Panc1 (cell line): ENCODE data around the gene CADM1. TPM values are rescaled to one million over a fixed set of nuclear protein-coding genes. Genes with fewer than 3 reads are reported as not detected.
A peak's percentile ranks its signal among the peaks of the same experiment; 100 is the strongest.

ENCODE experiments used
- ATAC-seq: fragments of 200-7000 bp; cut with Tn5 transposase; 2 replicates; pipeline ENCODE4 v1.9.1; 2020; ENCODE audit warnings: mild to moderate bottlenecking, moderate library complexity
- BruUV-seq: library from RNA; stranded (reverse); fragments of 400-500 nt; replicated peaks from 2 replicates; lab custom pipeline; 2021; lab: Mats Ljungman, UMichigan
- CTCF ChIA-PET: fragments of 300-600 bp; sonication (Branson Sonifier 250); formaldehyde crosslinking; loops from one replicate; lab custom pipeline; 2022; ENCODE audit warnings: antibody characterized with exemption; lab: Charles Lee
- POLR2A ChIA-PET: fragments of 300-600 bp; sonication (Branson Sonifier 250); formaldehyde crosslinking; loops from one replicate; lab custom pipeline; 2022; ENCODE audit warnings: antibody characterized with exemption; lab: Charles Lee
- DNase-seq: peaks from one replicate; pipeline ENCODE4 v3.0.0-alpha.2; 2010; ENCODE audit warnings: low read depth, low spot score
- H3K27ac ChIP-seq: 2 replicates; pipeline ENCODE4 v1.5.1; 2011; ENCODE audit warnings: mild to moderate bottlenecking, low read length, inconsistent platforms
- H3K27me3 ChIP-seq: fragments of 200-500 bp; sonication (Bioruptor generic); 2 replicates; pipeline ENCODE4 v1.6.0; 2014; ENCODE audit warnings: low read length, inconsistent platforms; ENCODE audit not compliant: control insufficient read depth, insufficient read depth
- H3K36me3 ChIP-seq: fragments of 200-500 bp; sonication (Bioruptor generic); 2 replicates; pipeline ENCODE4 v1.5.1; 2014; ENCODE audit warnings: inconsistent platforms, mild to moderate bottlenecking, low read length, moderate library complexity; ENCODE audit not compliant: control insufficient read depth, insufficient read depth
- H3K4me1 ChIP-seq: 2 replicates; pipeline ENCODE4 v1.5.1; 2011; ENCODE audit warnings: inconsistent platforms, mild to moderate bottlenecking, low read length, moderate library complexity; ENCODE audit not compliant: control insufficient read depth, insufficient read depth
- H3K4me3 ChIP-seq, 2 experiments: 2 replicates each; pipeline ENCODE4 v1.5.1; 2011 to 2012; ENCODE audit warnings: low read depth in 2 of 2, low read length in 2 of 2, mild to moderate bottlenecking in 2 of 2, inconsistent platforms in 1 of 2, moderate library complexity in 1 of 2
- H3K9me3 ChIP-seq: fragments of 200-500 bp; sonication (Bioruptor generic); 2 replicates; pipeline ENCODE4 v1.5.1; 2014; ENCODE audit warnings: low read depth, mild to moderate bottlenecking, inconsistent platforms, low read length, moderate library complexity; ENCODE audit not compliant: control insufficient read depth, insufficient read depth
- CTCF ChIP-seq: fragments of 450-650 bp; IDR thresholded peaks from 2 replicates; pipeline ENCODE4 v1.5.1; 2017; ENCODE audit warnings: mild to moderate bottlenecking
- POLR2AphosphoS5 ChIP-seq: IDR thresholded peaks from 2 replicates; pipeline ENCODE4 v1.6.1; 2012; ENCODE audit warnings: mild to moderate bottlenecking, low read depth, low read length, moderate library complexity
- REST ChIP-seq, 2 experiments: IDR thresholded peaks; 2 replicates each; pipeline ENCODE4 v1.6.1; 2011 to 2012; ENCODE audit warnings: low read depth in 2 of 2, control low read depth in 1 of 2, low read length in 1 of 2, mild to moderate bottlenecking in 1 of 2, moderate library complexity in 1 of 2; ENCODE audit not compliant: insufficient read depth in 1 of 2
- SIN3A ChIP-seq: IDR thresholded peaks from 2 replicates; pipeline ENCODE4 v1.6.1; 2012; ENCODE audit warnings: low read depth, mild to moderate bottlenecking, low read length, moderate library complexity, borderline replicate concordance; ENCODE audit not compliant: insufficient read depth
- TCF7L2 ChIP-seq: IDR thresholded peaks from 2 replicates; pipeline ENCODE4 v1.6.1; 2011; ENCODE audit warnings: mild to moderate bottlenecking, low read depth, low read length, inconsistent platforms
- in situ Hi-C: cut with HindIII; loops from 2 replicates; pipeline ENCODE4 v1.10.0; 2016; ENCODE audit warnings: low sequenced_read_pairs, low pct_unique_long_range_greater_than_20kb
- intact Hi-C: fragments of 100-400 bp; cut with micrococcal nuclease; formaldehyde crosslinking; loops from one replicate; pipeline ENCODE4 v1.10.0; 2022; ENCODE audit not compliant: unreplicated experiment
- total RNA-seq: library from RNA; stranded (reverse); gene quantifications from one replicate; pipeline ENCODE4 v1.2.1, GENCODE V29; 2021; ENCODE audit not compliant: unreplicated experiment

The CADM1 gene
- total RNA-seq, 1 experiment from 2014 or later: 3.9 TPM

- CTCF ChIA-PET: no interaction called here
- Histone ChIP-seq H3K4me3 (no peak overlapping the region), H3K36me3 (no peaks in the 10 kb centered on the region), H3K9me3 (no peaks in the 10 kb centered on the region), H3K4me1 (no peaks in the 10 kb centered on the region; the same call in 1 of the 2 replicates), H3K27me3 (no peaks in the 10 kb centered on the region), H3K27ac (no peak overlapping the region)
- intact Hi-C loops: no loop called here
- in situ Hi-C loops: no loop called here
- POLR2A ChIA-PET: no interaction called here
- no TSS peak for BruUV-seq
- TF ChIP-seq TCF7L2: no peak
- no peak for TF ChIP-seq POLR2AphosphoS5
- no peak for TF ChIP-seq SIN3A
- peak; percentile 75 for DNase-seq
- ATAC-seq: peak; percentile 83
Measured at GRCh38 chr11:115222218-115222862, 281.9 kb downstream of the CADM1 start.

- Histone ChIP-seq H3K4me1 (no peaks in the 10 kb centered on the region; the same call in 1 of the 2 replicates), H3K9me3 (no peaks in the 10 kb centered on the region), H3K27me3 (no peaks in the 10 kb centered on the region), H3K36me3 (no peaks in the 10 kb centered on the region), H3K4me3 (no peak overlapping the region), H3K27ac (no peak overlapping the region)
- no peak for ATAC-seq
- no TSS peak for BruUV-seq
- TF ChIP-seq CTCF (no peak), POLR2AphosphoS5 (no peak), SIN3A (no peak), TCF7L2 (no peak), REST (IDR thresholded peaks at IDR 0.05; ENCODE audit: insufficient read depth in 1 of 2, low read depth in 2 of 2, low read length in 1 of 2) (no peak)
- in situ Hi-C loops (no loop called here), intact Hi-C loops (no loop called here)
- ChIA-PET POLR2A (no interaction called here), CTCF (no interaction called here)
- no peak for DNase-seq
Measured at GRCh38 chr11:115221461-115222069, 282.6 kb downstream of the CADM1 start.

- CTCF ChIA-PET: no interaction called here
Measured at GRCh38 chr11:115220911-115221310, 283.3 kb downstream of the CADM1 start.

More at GRCh38 chr11:115220911-115221310, 283.3 kb downstream of the CADM1 start:
- TF ChIP-seq POLR2AphosphoS5 (no peak), REST (IDR thresholded peaks at IDR 0.05; ENCODE audit: insufficient read depth in 1 of 2, low read depth in 2 of 2, low read length in 1 of 2) (no peak), SIN3A (no peak), TCF7L2 (no peak), CTCF (no peak)
- intact Hi-C loops (no loop called here), in situ Hi-C loops (no loop called here)
- ATAC-seq (no peak), DNase-seq (no peak)
- BruUV-seq: no TSS peak
- Histone ChIP-seq H3K27me3 (no peaks in the 10 kb centered on the region), H3K4me3 (no peak overlapping the region), H3K27ac (no peak overlapping the region), H3K9me3 (no peaks in the 10 kb centered on the region), H3K36me3 (no peaks in the 10 kb centered on the region), H3K4me1 (no peaks in the 10 kb centered on the region; the same call in 1 of the 2 replicates)
- POLR2A ChIA-PET: no interaction called here
